IMR-90 (cell line): Measurements from ENCODE around the gene GPC5. TPM values are rescaled to one million over a fixed set of nuclear protein-coding genes. Genes with fewer than 3 reads are reported as not detected.

Source experiments
- ATAC-seq: fragments of 200-7000 bp; cut with Tn5 transposase; 2 replicates; pipeline ENCODE4 v1.9.1; 2020; ENCODE audit warnings: low read depth, mild to moderate bottlenecking, moderate library complexity
- BruUV-seq: library from RNA; stranded (reverse); fragments of 400-500 nt; replicated peaks from 2 replicates; lab custom pipeline; 2021; lab: Mats Ljungman, UMichigan
- CTCF ChIA-PET: fragments of 300-600 bp; formaldehyde crosslinking; extraction: SDS; loops from one replicate; lab custom pipeline; 2021; ENCODE audit warnings: antibody characterized with exemption; lab: Yijun Ruan, JAX
- POLR2A ChIA-PET: fragments of 300-600 bp; sonication (Branson Sonifier 250); formaldehyde crosslinking; loops from one replicate; lab custom pipeline; 2022; ENCODE audit warnings: antibody characterized with exemption; ENCODE audit not compliant: unreplicated experiment; lab: Charles Lee
- DNase-seq: peaks from one replicate; pipeline ENCODE4 v3.0.0; 2013
- H2AFZ ChIP-seq: replicated peaks from 2 replicates; pipeline ENCODE3; 2013; ENCODE audit warnings: low read length, mild to moderate bottlenecking; ENCODE audit not compliant: poor library complexity
- H2AK5ac ChIP-seq: 2 replicates; pipeline ENCODE4 v1.6.1; 2013; ENCODE audit warnings: low read depth, low read length, inconsistent platforms
- H2AK9ac ChIP-seq: replicated peaks from 2 replicates; pipeline ENCODE3; 2013; ENCODE audit warnings: mild to moderate bottlenecking, low read depth, low read length, moderate library complexity; ENCODE audit not compliant: poor library complexity
- H2BK120ac ChIP-seq: 2 replicates; pipeline ENCODE4 v1.6.1; 2013; ENCODE audit warnings: low read depth, low read length, inconsistent platforms
- H2BK15ac ChIP-seq: 3 replicates; pipeline ENCODE4 v1.6.1; 2013; ENCODE audit warnings: low read depth, low read length, inconsistent platforms
- H2BK20ac ChIP-seq: 2 replicates; pipeline ENCODE4 v1.6.1; 2013; ENCODE audit warnings: low read depth, mild to moderate bottlenecking, inconsistent platforms, low read length, moderate library complexity
- H2BK5ac ChIP-seq: 2 replicates; pipeline ENCODE4 v1.6.1; 2013; ENCODE audit warnings: mild to moderate bottlenecking, low read depth, low read length, inconsistent platforms; ENCODE audit not compliant: poor library complexity, severe bottlenecking
- H3K14ac ChIP-seq: replicated peaks from 2 replicates; pipeline ENCODE4 v1.6.1; 2013; ENCODE audit warnings: low read depth, low read length, inconsistent platforms
- H3K18ac ChIP-seq: 2 replicates; pipeline ENCODE4 v1.6.1; 2013; ENCODE audit warnings: low read depth, low read length, control low read depth
- H3K23ac ChIP-seq: 2 replicates; pipeline ENCODE4 v1.6.1; 2013; ENCODE audit warnings: low read depth, low read length, inconsistent platforms
- H3K27ac ChIP-seq: 2 replicates; pipeline ENCODE4 v1.5.1; 2013; ENCODE audit warnings: mild to moderate bottlenecking, control low read depth, low read length; ENCODE audit not compliant: insufficient read depth
- H3K27me3 ChIP-seq: 2 replicates; pipeline ENCODE4 v1.6.1; 2013; ENCODE audit warnings: low read length; ENCODE audit not compliant: control insufficient read depth, insufficient read depth
- H3K36me3 ChIP-seq: 2 replicates; pipeline ENCODE4 v1.6.1; 2013; ENCODE audit warnings: low read length, mixed read lengths; ENCODE audit not compliant: control insufficient read depth, insufficient read depth
- H3K4ac ChIP-seq: 2 replicates; pipeline ENCODE4 v1.6.1; 2013; ENCODE audit warnings: low read depth, low read length, inconsistent platforms
- H3K4me1 ChIP-seq: 2 replicates; pipeline ENCODE4 v1.6.1; 2013; ENCODE audit warnings: low read length, mixed read lengths; ENCODE audit not compliant: control insufficient read depth, insufficient read depth
- H3K4me2 ChIP-seq: 2 replicates; pipeline ENCODE4 v1.6.1; 2013; ENCODE audit warnings: low read depth, mild to moderate bottlenecking, control low read depth, low read length, moderate library complexity
- H3K4me3 ChIP-seq: 2 replicates; pipeline ENCODE4 v1.5.1; 2013; ENCODE audit warnings: low read depth, mild to moderate bottlenecking, control low read depth, low read length, moderate library complexity; ENCODE audit not compliant: insufficient read depth
- H3K56ac ChIP-seq: 2 replicates; pipeline ENCODE4 v1.6.1; 2013; ENCODE audit warnings: low read length, inconsistent platforms; ENCODE audit not compliant: insufficient read depth; ENCODE audit errors: extremely low read depth
- H3K79me1 ChIP-seq, 2 experiments: 2 replicates each; pipeline ENCODE4 v1.6.1; 2013; ENCODE audit warnings: low read length in 2 of 2, inconsistent platforms in 1 of 2, low read depth in 1 of 2
- H3K9ac ChIP-seq: 2 replicates; pipeline ENCODE4 v1.6.1; 2013; ENCODE audit warnings: low read depth, low read length, control low read depth
- H3K9me1 ChIP-seq: 2 replicates; pipeline ENCODE4 v1.6.1; 2013; ENCODE audit warnings: low read length, inconsistent platforms; ENCODE audit not compliant: insufficient read depth
- H3K9me3 ChIP-seq: 2 replicates; pipeline ENCODE4 v1.6.1; 2013; ENCODE audit warnings: low read length; ENCODE audit not compliant: control insufficient read depth, insufficient read depth
- H4K20me1 ChIP-seq: 2 replicates; pipeline ENCODE4 v1.6.1; 2013; ENCODE audit warnings: low read length, inconsistent platforms; ENCODE audit not compliant: insufficient read depth
- H4K5ac ChIP-seq: 2 replicates; pipeline ENCODE4 v1.6.1; 2013; ENCODE audit warnings: mild to moderate bottlenecking, low read depth, low read length, control low read depth
- H4K8ac ChIP-seq, 2 experiments: 2 replicates each; pipeline ENCODE4 v1.6.1; 2013; ENCODE audit warnings: low read depth in 2 of 2, low read length in 2 of 2, control low read depth in 1 of 2, inconsistent platforms in 1 of 2
- H4K91ac ChIP-seq: 2 replicates; pipeline ENCODE4 v1.6.1; 2013; ENCODE audit warnings: low read depth, low read length, inconsistent platforms; ENCODE audit not compliant: insufficient read depth
- FOS ChIP-seq: fragments of 150-350 bp; IDR thresholded peaks from 2 replicates; pipeline ENCODE4 v1.6.1; 2016; ENCODE audit warnings: low read depth, low read length
- WGBS, 2 experiments: methylation state at CpG; one replicate each; pipeline versions ENCODE4 v1.1.5 to v1.1.7; 2013; ENCODE audit warnings: missing lambda C conversion rate in 2 of 2; ENCODE audit not compliant: insufficient read length in 1 of 2; ENCODE audit errors: extremely low coverage in 2 of 2; 5-methylcytosine and 5-hydroxymethylcytosine counted together
- dilution Hi-C: fragments of 300-500 bp; cut with HindIII; formaldehyde crosslinking; loops from one replicate; pipeline ENCODE4 v1.14.3; 2018; ENCODE audit warnings: low sequenced_read_pairs; ENCODE audit not compliant: unreplicated experiment
- in situ Hi-C: fragments of 300-500 bp; cut with MboI; formaldehyde crosslinking; loops from 3 replicates; pipeline ENCODE4 v1.14.3; 2019; ENCODE audit warnings: low sequenced_read_pairs, inconsistent platforms, mixed read lengths
- intact Hi-C: fragments of 100-400 bp; cut with micrococcal nuclease; formaldehyde crosslinking; loops from 2 replicates; pipeline ENCODE4 v1.10.0; 2022
- polyA plus RNA-seq, 3 experiments: library from polyadenylated mRNA; depleted of rRNA; stranded (reverse); fragments of >200 nt; gene quantifications; 2 replicates each; pipeline ENCODE4 v1.2.3, GENCODE V29; 2012; ENCODE audit warnings: low replicate concordance in 1 of 3
- total RNA-seq: library from RNA; depleted of rRNA; stranded (reverse); fragments of >200 nt; gene quantifications from 2 replicates; pipeline ENCODE4 v1.2.3, GENCODE V29; 2012

The GPC5 gene
- total and polyA plus RNA-seq, 2 of the 4 experiments (the other 2 are of a cell fraction) = 0.94 to 1.8 TPM

DNA sequence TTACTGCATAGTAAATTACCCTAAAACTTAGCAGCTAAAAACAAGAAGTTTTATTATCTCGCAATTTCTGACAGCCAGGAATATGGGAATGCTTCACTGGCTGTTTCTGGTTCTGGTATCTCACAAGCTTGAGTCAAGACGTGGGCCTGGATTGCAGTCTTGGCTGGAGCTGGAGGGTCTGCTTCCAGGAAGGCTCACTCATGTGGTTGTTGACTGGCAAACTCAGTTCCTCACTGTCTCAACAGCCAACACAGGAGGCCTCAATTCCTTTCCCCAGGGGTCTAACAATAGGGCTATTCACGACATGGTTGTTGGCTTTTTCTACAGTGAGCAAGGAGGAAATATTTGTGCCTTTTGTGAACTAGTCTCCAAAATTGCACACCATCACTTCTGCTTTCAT, 146.3 kb downstream of the GPC5 start:
- dilution Hi-C loops (no loop called here), in situ Hi-C loops (no loop called here), intact Hi-C loops (no loop called here)
- Histone ChIP-seq H2BK15ac (no peak overlapping the region), H3K9me3 (0 out of 2 replicates have a peak, but pooled peaks cover 3% of the 10 kb centered on the region), H3K36me3 (no peaks in the 10 kb centered on the region), H2AFZ (no peak overlapping the region), H4K5ac (no peak overlapping the region), H4K8ac (no peak overlapping the region), H3K4me3 (no peak overlapping the region), H4K20me1 (no peaks in the 10 kb centered on the region), H2AK9ac (no peak overlapping the region), H3K14ac (no peak overlapping the region), H3K9me1 (no peaks in the 10 kb centered on the region), H2AK5ac (no peak overlapping the region), H2BK120ac (no peak overlapping the region), H4K91ac (no peak overlapping the region), H3K56ac (no peak overlapping the region), H3K27me3 (no peaks in the 10 kb centered on the region), H2BK5ac (no peak overlapping the region), H3K4me1 (no peaks in the 10 kb centered on the region), H3K79me1 (no peaks in the 10 kb centered on the region), H3K23ac (no peak overlapping the region), H3K4me2 (no peak overlapping the region), H3K4ac (no peak overlapping the region), H2BK20ac (no peak overlapping the region), H3K18ac (no peak overlapping the region), H3K27ac (no peak overlapping the region), H3K9ac (no peak overlapping the region)
- DNase-seq (no peak), ATAC-seq (no peak)
- WGBS, 2 experiments = 40% methylated on average over 2 of the region's 3 CpGs; no CpG with 5 or more reads in 1 of the 2 experiments
- ChIA-PET CTCF (no interaction called here), POLR2A (no interaction called here)
- BruUV-seq = no TSS peak
- TF ChIP-seq FOS = no peak
